Transverse colon (tissue), 4 donors: ENCODE data around the gene SLC38A1.

Source experiments
- CTCF ChIP-seq, 5 experiments: fragments of 200-600 bp in 3 of 5; fragments of 450-650 bp in 2 of 5; sonication (generic) in 3 of 5; IDR thresholded peaks; 1 replicate in 2 of 5; 2 replicates in 3 of 5; pipeline ENCODE4 v1.5.1; 2016 to 2017; ENCODE audit warnings: antibody characterized with exemption in 5 of 5, inconsistent platforms in 3 of 5, mild to moderate bottlenecking in 2 of 5, moderate library complexity in 1 of 5
- EP300 ChIP-seq: sonication (generic); formaldehyde crosslinking; IDR thresholded peaks from one replicate; pipeline ENCODE4 v1.6.1; 2017; ENCODE audit warnings: antibody characterized with exemption, low read depth
- POLR2A ChIP-seq: fragments of 450-650 bp; IDR thresholded peaks from one replicate; pipeline ENCODE4 v1.6.1; 2016; ENCODE audit warnings: antibody characterized with exemption, mild to moderate bottlenecking, moderate library complexity
- POLR2AphosphoS5 ChIP-seq, 3 donors: sonication (generic); formaldehyde crosslinking; IDR thresholded peaks; one replicate each; pipeline ENCODE4 v1.6.1; 2016; ENCODE audit warnings: antibody characterized with exemption in 3 of 3

DNA sequence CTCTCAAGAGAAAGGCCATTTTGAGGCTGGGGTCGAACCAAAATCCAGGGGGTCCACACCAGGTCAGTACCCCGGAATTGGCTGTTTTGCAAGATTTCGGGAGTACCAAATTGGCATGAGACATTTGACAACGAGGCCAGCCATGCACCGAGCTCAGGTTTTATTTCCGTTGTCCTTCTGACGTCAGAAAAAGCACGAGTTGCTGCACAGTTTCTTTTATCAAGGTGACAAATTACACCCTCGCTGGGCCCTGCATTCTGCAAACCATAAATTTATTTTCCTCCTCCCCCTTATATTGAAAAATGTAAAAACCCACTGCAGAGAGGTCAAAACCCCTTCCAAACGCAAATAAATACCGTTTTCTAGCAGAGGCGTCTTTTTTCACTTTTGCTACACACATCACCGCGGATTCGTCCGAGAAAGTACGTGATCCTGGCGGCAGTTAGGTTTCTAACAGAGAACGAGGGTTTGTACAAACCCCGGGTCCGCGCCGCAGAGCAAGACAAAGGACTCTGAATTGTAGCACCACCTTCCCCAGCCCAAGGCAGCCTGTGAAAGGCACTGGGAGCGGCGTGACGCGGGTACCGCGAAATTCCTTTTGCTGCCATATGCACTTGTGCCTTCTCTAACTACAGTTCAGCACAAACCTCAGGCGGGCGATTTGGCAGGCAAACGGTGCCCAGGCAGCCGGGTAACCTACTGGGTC, 1.8 kb downstream of the SLC38A1 start:
- TF ChIP-seq POLR2AphosphoS5 (IDR thresholded peaks at IDR 0.05) (peak; percentile 13 to 63 (median 62)), CTCF (IDR thresholded peaks at IDR 0.05) (no peak), EP300 (no peak), POLR2A (peak; percentile 56)
